ENCODE data around the gene ARHGAP4. TPM values are rescaled to one million over a fixed set of nuclear protein-coding genes. Genes with fewer than 3 reads are reported as not detected.

ARHGAP4 gene
- total and polyA plus RNA-seq, 2 donors from 2014 or later = 38.3 to 73.0 TPM

GRCh38 chrX:153870288-153870690 lies 55.8 kb downstream of the ARHGAP4 start:
- DNase-seq = no peak
- Histone ChIP-seq H3K9ac (ENCODE audit: low read length in 3 of 3) (no peak overlapping the region), H3K27ac (ENCODE audit: low read depth in 2 of 2, low read length in 2 of 2) (no peak overlapping the region), H3K9me3 (ENCODE audit: control insufficient read depth in 2 of 3, insufficient read depth in 1 of 3, low read length in 3 of 3) (no peaks in the 10 kb centered on the region), H3K36me3 (ENCODE audit: control insufficient read depth in 2 of 3, insufficient read depth in 3 of 3, low read length in 3 of 3) (no peaks in the 10 kb centered on the region), H3K4me3 (ENCODE audit: low read length in 3 of 3) (no peak overlapping the region), H3K4me1 (ENCODE audit: control insufficient read depth in 2 of 3, insufficient read depth in 2 of 3, low read depth in 1 of 3, low read length in 3 of 3) (no peaks in the 10 kb centered on the region), H3K27me3 (ENCODE audit: control insufficient read depth, insufficient read depth, low read length) (no peaks in the 10 kb centered on the region)
- intact Hi-C loops (cut with DNase I) = no loop called here
- FAIRE-seq = no peak
- no peak for TF ChIP-seq CTCF (IDR thresholded peaks at IDR 0.05; ENCODE audit: borderline replicate concordance, extremely low read depth, insufficient read depth)

- H3K36me3 ChIP-seq (ENCODE audit: control insufficient read depth in 2 of 3, insufficient read depth in 3 of 3, low read length in 3 of 3) = no peaks in the 10 kb centered on the region
- DNase-seq (peak in 1 of 5 donors; percentile 66), FAIRE-seq (no peak)
- H3K27me3 ChIP-seq (ENCODE audit: control insufficient read depth, insufficient read depth, low read length) = no peaks in the 10 kb centered on the region
- TF ChIP-seq CTCF (IDR thresholded peaks at IDR 0.05; ENCODE audit: borderline replicate concordance, extremely low read depth, insufficient read depth) = no peak
- no peak overlapping the region for H3K27ac ChIP-seq (ENCODE audit: low read depth in 2 of 2, low read length in 2 of 2)
- no peak overlapping the region for H3K4me3 ChIP-seq (ENCODE audit: low read length in 3 of 3)
- intact Hi-C loops (cut with DNase I) = no loop called here
- no peaks in the 10 kb centered on the region for H3K9me3 ChIP-seq (ENCODE audit: control insufficient read depth in 2 of 3, insufficient read depth in 1 of 3, low read length in 3 of 3)
- H3K9ac ChIP-seq (ENCODE audit: low read length in 3 of 3) = no peak overlapping the region
- H3K4me1 ChIP-seq (ENCODE audit: control insufficient read depth in 2 of 3, insufficient read depth in 2 of 3, low read depth in 1 of 3, low read length in 3 of 3) = no peaks in the 10 kb centered on the region
These were observed 56.4 kb downstream of the ARHGAP4 start for GRCh38 chrX:153869473-153870287.

GRCh38 chrX:153868576-153869472 lies 57.2 kb downstream of the ARHGAP4 start:
- H3K9me3 ChIP-seq (ENCODE audit: control insufficient read depth in 2 of 3, insufficient read depth in 1 of 3, low read length in 3 of 3) = no peaks in the 10 kb centered on the region
- DNase-seq (peak in 1 of 5 donors; percentile 60), FAIRE-seq (no peak)
- H3K36me3 ChIP-seq (ENCODE audit: control insufficient read depth in 2 of 3, insufficient read depth in 3 of 3, low read length in 3 of 3) = no peaks in the 10 kb centered on the region
- no peaks in the 10 kb centered on the region for H3K27me3 ChIP-seq (ENCODE audit: control insufficient read depth, insufficient read depth, low read length)
- H3K9ac ChIP-seq (ENCODE audit: low read length in 3 of 3) = no peak overlapping the region
- no peaks in the 10 kb centered on the region for H3K4me1 ChIP-seq (ENCODE audit: control insufficient read depth in 2 of 3, insufficient read depth in 2 of 3, low read depth in 1 of 3, low read length in 3 of 3)
- no peak overlapping the region for H3K4me3 ChIP-seq (ENCODE audit: low read length in 3 of 3)
- H3K27ac ChIP-seq (ENCODE audit: low read depth in 2 of 2, low read length in 2 of 2) = no peak overlapping the region
- intact Hi-C loops (cut with DNase I) = no loop called here
- no peak for TF ChIP-seq CTCF (IDR thresholded peaks at IDR 0.05; ENCODE audit: borderline replicate concordance, extremely low read depth, insufficient read depth)

Data from kidney (tissue), 14 donors.